HFF-Myc (cell line): Measurements from ENCODE around the gene PRSS57.

Experiments used
- DNase-seq: peaks from one replicate; pipeline ENCODE4 v3.0.0-alpha.2; 2011; ENCODE audit warnings: low read depth; ENCODE audit errors: extremely low read depth
- H3K4me3 ChIP-seq: replicated peaks from 2 replicates; pipeline ENCODE4 v1.5.1; 2011; ENCODE audit warnings: low read depth, mild to moderate bottlenecking, control low read depth, low read length
- TF ChIP-seq, protein P1 (sequence below): IDR thresholded peaks from 2 replicates; pipeline ENCODE4 v1.5.1; 2012; ENCODE audit warnings: mild to moderate bottlenecking, low read depth, low read length, control low read depth; ENCODE audit errors: missing control alignments

PRSS57 gene

DNA sequence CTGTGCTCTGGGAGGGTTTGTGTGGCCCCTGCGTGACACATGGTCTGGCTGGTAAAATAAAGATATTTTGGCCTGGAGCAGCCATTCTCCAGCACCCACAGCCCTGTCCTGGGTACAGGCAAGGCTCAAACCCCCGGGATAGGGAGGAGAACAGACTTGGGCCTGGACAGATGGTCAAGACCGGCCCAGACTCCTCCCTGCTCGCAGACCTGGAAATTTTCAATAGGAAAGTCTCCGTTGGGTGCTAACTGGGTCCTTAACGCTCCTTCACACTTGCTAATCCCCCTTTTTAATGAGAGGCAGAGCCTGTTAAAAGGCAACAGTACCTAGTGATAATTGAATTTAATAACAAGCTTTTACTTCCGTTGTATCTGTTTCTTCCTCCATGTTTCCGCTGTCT is 16.0 kb upstream of the PRSS57 start:
- no peak for DNase-seq
- TF ChIP-seq, protein P1, sequence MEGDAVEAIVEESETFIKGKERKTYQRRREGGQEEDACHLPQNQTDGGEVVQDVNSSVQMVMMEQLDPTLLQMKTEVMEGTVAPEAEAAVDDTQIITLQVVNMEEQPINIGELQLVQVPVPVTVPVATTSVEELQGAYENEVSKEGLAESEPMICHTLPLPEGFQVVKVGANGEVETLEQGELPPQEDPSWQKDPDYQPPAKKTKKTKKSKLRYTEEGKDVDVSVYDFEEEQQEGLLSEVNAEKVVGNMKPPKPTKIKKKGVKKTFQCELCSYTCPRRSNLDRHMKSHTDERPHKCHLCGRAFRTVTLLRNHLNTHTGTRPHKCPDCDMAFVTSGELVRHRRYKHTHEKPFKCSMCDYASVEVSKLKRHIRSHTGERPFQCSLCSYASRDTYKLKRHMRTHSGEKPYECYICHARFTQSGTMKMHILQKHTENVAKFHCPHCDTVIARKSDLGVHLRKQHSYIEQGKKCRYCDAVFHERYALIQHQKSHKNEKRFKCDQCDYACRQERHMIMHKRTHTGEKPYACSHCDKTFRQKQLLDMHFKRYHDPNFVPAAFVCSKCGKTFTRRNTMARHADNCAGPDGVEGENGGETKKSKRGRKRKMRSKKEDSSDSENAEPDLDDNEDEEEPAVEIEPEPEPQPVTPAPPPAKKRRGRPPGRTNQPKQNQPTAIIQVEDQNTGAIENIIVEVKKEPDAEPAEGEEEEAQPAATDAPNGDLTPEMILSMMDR = no peak
- no peak overlapping the region for H3K4me3 ChIP-seq

DNA sequence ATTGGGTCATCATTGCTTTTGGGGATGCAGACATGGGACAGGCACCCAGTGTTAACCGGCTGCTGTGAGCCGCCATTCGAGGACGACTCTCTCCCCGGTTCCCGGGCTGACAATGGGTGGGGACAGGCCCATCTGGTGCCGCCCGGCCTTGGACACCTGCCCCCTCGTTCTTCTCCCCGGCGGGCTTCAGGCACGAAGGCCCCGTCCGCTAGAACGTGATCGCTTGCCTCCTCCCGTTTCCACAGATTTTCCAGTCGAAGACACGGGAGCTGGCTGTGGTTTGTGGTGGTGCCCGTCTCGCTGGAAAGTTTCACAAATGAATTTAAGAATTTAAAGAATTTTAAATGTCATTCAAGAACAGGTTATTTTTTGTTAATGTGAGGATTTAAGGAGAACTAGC is 15.5 kb upstream of the PRSS57 start:
- TF ChIP-seq, protein P1 = no peak
- no peak for DNase-seq
- no peak overlapping the region for H3K4me3 ChIP-seq

DNA sequence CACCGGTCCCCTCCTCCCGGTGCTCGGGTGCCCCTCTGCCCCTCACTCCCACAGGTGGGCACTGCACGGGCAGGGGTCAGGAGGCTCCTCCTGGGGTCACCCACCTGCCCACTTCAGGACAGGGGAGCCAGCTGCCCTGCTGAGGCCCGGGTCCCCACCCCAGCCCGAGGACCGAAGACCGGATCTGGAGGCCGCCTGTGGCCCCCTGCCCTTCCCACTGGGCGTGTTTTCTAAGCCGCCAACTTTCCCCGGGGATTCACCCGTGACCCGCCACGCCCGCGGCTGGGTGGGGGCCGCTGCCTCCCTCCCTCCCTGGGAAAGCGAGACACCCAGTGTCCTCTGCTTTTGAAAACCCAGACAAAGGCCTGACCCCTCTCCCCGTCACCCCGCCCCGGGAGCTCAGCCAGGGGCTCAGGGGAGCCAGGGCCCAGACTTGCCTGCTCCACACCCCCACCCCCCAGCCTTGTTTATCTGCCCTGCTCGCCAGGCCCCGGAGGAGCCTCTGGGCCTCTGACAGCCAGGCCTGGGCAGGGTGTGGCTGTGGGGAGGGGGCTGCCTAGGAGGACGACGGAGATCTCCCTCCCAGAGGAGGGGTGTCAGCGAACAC is 14.8 kb upstream of the PRSS57 start:
- peak overlapping the region; percentile 15; the same call in 1 of the 2 replicates for H3K4me3 ChIP-seq
- TF ChIP-seq, protein P1 = no peak
- DNase-seq = no peak

DNA sequence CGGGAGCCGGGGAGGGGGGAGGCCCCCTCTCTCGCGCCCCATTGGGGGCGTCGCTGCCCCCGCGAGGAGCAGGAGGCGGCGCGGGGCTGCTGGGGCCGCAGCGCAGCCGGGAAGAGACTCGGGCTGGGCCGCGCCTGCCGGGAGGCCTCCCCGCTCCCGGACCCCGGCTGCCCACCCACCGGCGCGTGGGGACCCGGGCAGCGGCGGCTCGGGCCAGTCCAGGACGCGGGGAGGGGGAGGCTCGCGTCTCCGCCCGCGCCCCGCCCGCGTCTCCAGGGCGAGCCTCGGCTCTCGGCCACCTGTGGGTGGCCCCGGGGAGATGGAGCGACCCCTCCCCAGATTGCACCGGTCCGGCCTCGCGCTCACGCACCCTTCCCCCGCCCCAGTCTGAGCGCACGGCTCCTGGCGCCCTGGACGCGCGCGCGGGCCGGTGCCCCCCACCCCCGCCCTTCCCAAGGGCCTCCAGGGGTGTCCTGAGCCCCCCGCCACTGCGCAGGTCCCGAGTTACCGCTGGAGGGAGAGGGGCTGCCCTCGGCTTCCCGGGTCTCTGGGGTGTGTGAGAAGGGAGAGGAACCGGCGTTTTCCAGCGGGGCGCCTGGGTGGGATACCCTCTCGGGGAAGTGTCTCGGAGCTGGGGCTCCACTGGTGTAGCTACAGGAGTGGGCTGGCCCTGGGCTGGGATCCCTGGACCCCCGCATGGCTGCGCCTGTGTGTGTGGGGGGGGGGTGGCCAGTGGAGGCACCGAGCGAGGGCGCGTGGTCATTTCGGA is 14.1 kb upstream of the PRSS57 start:
- no peak for DNase-seq
- TF ChIP-seq, protein P1 = no peak
- peak overlapping the region; percentile 15; the same call in 1 of the 2 replicates for H3K4me3 ChIP-seq

DNA sequence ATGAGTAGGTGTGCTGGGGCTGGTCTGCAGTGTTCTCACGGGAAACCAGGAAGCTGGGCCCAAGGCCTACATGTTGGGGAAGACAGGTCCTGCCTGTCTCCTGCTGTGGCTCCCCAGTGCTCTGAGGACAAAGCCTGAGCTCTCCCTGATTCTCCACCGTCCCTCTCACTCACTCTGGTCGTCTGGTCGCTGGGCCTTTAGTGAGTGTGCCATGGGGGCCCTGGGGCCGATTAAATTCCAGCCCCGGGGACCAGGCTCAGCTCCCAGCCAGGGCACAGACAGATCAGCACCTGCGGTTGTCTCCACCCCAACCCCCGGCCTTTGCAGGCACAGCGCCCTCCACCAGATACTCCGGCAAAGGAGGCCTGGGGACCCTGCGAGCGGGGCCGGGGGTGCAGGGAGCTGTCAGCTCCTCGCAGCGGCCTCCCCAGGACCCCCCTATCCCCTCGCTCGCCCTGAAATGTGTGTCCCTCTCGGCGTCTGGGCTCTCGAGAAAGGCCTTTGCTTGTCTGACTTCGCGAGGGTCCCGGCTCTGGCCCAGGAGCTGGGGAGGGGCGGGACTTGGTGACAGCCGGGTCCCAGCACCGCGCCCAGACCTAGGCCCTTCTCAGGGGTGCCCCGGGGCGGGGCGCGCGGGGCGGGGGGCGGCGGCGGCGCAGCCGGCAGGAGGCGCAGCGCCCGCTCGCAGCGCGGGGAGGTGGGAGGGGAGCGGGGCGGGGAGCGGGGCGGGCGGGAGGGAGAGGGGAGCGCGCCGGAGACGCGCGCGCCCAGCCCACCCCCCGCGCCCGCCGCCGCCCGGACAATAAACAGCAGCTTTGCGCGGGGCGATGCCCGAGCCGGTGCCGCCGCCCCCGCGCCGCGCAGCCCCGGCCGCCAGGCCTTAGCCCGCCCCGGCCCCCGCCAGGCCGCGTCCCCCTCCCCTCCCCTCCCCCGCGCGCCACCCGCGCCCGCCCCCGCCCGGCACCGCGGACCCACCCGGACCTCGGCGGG is 13.2 kb upstream of the PRSS57 start, which contains the start of gene PALM:
Gene PALM, plus strand, starts transcription at position 782 of the 990 bp plus-strand sequence. CDS start 212 bp downstream, outside the sequence.
- TF ChIP-seq, protein P1 = no peak
- peak within 1 kb of the TSS; percentile 15; the same call in 1 of the 2 replicates for H3K4me3 ChIP-seq
- DNase-seq = no peak

DNA sequence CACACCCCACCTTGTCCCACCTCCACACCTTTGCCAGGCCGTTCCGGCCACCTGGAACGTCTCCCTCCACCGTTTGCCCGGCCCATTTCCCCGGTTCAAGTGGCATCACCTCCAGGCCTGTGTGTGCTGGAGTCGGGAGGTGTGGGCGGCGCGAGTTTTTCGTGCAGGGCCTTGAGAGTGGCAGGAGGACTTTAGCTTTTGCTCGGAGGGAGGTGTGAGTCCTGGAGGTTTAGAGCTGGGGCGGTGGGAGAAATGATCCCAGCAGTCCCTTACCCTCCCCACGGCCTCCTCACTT is 9.1 kb upstream of the PRSS57 start:
- no peak overlapping the region for H3K4me3 ChIP-seq
- TF ChIP-seq, protein P1 = no peak
- DNase-seq = no peak
